Retinal pigment epithelial cell (primary cell): ENCODE measurements around the gene ABAT.
A peak's percentile ranks its signal among the peaks of the same experiment; 100 is the strongest.
"Not testable (repeated sequence)": the region's sequence is repeated elsewhere in the genome, so short reads cannot be mapped to it uniquely, and the experiment has no call there.

ENCODE experiments used
- DNase-seq: peaks from one replicate; pipeline ENCODE4 v3.0.0-alpha.2; 2010; ENCODE audit warnings: low read depth
- H3K4me3 ChIP-seq: 2 replicates; pipeline ENCODE4 v1.5.1; 2011; ENCODE audit warnings: mild to moderate bottlenecking, low read length, control low read depth, moderate library complexity
- CTCF ChIP-seq: conservative IDR thresholded peaks from 2 replicates; pipeline ENCODE4 v1.5.1; 2011; ENCODE audit warnings: low read depth, low read length, control low read depth, inconsistent platforms

The ABAT gene

GRCh38 chr16:8649829-8650554 is 24.4 kb upstream of the ABAT start:
- H3K4me3 ChIP-seq: no peak overlapping the region
- no peak for DNase-seq
- no peak for TF ChIP-seq CTCF

- TF ChIP-seq CTCF: peak; percentile 53
- H3K4me3 ChIP-seq, DNase-seq: not testable (repeated sequence)
Observed at GRCh38 chr16:8651958-8652357, 22.5 kb upstream of the ABAT start.

GRCh38 chr16:8655184-8655717 is 19.2 kb upstream of the ABAT start:
- TF ChIP-seq CTCF: peak; percentile 50
- no peak for DNase-seq
- H3K4me3 ChIP-seq: no peak overlapping the region

- TF ChIP-seq CTCF: no peak
- H3K4me3 ChIP-seq: no peak overlapping the region
- DNase-seq: no peak
Observed at GRCh38 chr16:8656376-8656775, 18.0 kb upstream of the ABAT start.

GRCh38 chr16:8660841-8661301 is 13.5 kb upstream of the ABAT start:
- no peak overlapping the region for H3K4me3 ChIP-seq
- DNase-seq: peak; percentile 21
- peak; percentile 84 for TF ChIP-seq CTCF

- H3K4me3 ChIP-seq: no peak overlapping the region
- no peak for DNase-seq
- no peak for TF ChIP-seq CTCF
Observed at GRCh38 chr16:8661703-8662102, 12.7 kb upstream of the ABAT start.
